ENCODE measurements around the gene HAVCR2.

HAVCR2 gene

DNA sequence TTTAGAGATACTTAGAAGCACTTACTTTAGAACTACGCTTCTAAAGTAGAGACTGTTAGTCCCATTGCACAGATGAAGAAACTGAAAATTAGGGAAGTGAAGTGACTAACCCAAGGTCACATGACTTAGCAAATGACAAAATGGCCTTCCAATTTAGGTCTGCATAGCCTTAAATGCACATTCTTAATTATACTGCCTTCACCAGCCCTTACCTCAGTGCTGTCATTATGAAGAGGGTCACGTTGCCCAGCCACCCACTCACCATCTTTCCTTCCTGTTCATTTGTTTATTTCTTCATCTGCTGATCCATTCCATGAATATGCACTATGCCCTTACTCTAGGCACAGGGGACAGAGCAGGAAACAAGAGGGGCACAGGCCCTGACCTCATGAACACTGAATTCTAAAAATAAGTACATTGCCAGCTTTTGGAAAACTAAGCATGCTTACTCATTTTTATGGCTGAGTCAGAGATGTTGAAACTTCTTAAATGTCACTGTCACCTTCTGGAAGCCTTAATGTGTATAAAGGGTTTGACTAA lies 8.6 kb downstream of the HAVCR2 start:
- no peak for TF ChIP-seq EZH2phosphoT487 (IDR thresholded peaks at IDR 0.05; ENCODE audit: borderline replicate concordance, low read length)
- TF ChIP-seq, protein P1, sequence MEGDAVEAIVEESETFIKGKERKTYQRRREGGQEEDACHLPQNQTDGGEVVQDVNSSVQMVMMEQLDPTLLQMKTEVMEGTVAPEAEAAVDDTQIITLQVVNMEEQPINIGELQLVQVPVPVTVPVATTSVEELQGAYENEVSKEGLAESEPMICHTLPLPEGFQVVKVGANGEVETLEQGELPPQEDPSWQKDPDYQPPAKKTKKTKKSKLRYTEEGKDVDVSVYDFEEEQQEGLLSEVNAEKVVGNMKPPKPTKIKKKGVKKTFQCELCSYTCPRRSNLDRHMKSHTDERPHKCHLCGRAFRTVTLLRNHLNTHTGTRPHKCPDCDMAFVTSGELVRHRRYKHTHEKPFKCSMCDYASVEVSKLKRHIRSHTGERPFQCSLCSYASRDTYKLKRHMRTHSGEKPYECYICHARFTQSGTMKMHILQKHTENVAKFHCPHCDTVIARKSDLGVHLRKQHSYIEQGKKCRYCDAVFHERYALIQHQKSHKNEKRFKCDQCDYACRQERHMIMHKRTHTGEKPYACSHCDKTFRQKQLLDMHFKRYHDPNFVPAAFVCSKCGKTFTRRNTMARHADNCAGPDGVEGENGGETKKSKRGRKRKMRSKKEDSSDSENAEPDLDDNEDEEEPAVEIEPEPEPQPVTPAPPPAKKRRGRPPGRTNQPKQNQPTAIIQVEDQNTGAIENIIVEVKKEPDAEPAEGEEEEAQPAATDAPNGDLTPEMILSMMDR (IDR thresholded peaks at IDR 0.05; ENCODE audit: low read depth, low read length, poor library complexity, severe bottlenecking), result no peak
- Histone ChIP-seq H4K20me1 (ENCODE audit: control insufficient read depth, insufficient read depth, low read depth, low read length) (no peaks in the 10 kb centered on the region), H3K4me1 (ENCODE audit: control insufficient read depth, low read length) (peaks cover 7% of the 10 kb centered on the region), H3K4me2 (ENCODE audit: low read length) (no peak overlapping the region), H3K9me3 (ENCODE audit: control insufficient read depth, insufficient read depth, low read length) (no peaks in the 10 kb centered on the region), H3K9me2 (replicated peaks; ENCODE audit: control insufficient read depth, low read length) (no peaks in the 10 kb centered on the region), H3K36me3 (ENCODE audit: control insufficient read depth, low read length) (no peaks in the 10 kb centered on the region), H3F3A (ENCODE audit: control insufficient read depth, insufficient read depth) (no peaks in the 10 kb centered on the region), H3K27ac (ENCODE audit: low read depth, low read length) (no peak overlapping the region), H3K27me3 (ENCODE audit: control insufficient read depth, low read length) (no peaks in the 10 kb centered on the region), H3K4me3 (ENCODE audit: low read length) (no peak overlapping the region), H3K79me2 (ENCODE audit: control insufficient read depth, low read length) (no peaks in the 10 kb centered on the region)

DNA sequence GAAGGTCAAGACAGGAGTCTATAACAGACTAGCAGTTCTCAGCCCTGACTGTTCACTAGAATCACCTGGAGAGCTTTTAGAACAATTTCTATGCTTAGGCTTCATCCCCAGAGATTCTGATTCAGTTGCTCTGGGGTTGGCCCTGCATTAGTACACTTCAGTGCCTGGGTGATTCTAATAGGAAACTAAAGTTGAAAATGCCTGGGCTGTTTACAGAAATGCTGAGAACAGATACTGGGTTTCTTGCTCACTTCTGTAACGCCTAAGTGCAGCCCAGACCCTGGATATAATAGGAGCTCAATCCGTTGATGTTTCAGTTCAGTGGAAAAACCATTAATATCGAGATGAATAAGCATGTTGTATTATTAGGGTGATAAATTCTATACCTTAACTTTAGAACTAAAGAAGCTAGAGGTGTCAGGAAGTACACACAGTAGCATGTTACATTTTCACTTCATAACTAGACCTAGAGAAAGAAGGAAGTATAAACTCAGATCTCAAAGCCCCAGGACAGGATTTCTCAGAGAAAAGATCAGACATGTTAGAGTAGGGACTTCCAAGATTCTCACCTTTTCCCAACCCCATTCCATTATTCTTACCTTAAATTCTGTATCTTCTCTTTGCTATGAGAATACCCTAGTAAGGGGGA lies 20.4 kb downstream of the HAVCR2 start:
- Histone ChIP-seq H3K4me3 (ENCODE audit: low read length) (no peak overlapping the region), H3F3A (ENCODE audit: control insufficient read depth, insufficient read depth) (no peaks in the 10 kb centered on the region), H3K36me3 (ENCODE audit: control insufficient read depth, low read length) (no peaks in the 10 kb centered on the region), H3K27ac (ENCODE audit: low read depth, low read length) (no peak overlapping the region), H3K9me3 (ENCODE audit: control insufficient read depth, insufficient read depth, low read length) (no peaks in the 10 kb centered on the region), H3K4me1 (ENCODE audit: control insufficient read depth, low read length) (peaks cover 7% of the 10 kb centered on the region; the same call in 1 of the 2 replicates), H3K9me2 (replicated peaks; ENCODE audit: control insufficient read depth, low read length) (no peaks in the 10 kb centered on the region), H3K79me2 (ENCODE audit: control insufficient read depth, low read length) (no peaks in the 10 kb centered on the region), H3K27me3 (ENCODE audit: control insufficient read depth, low read length) (no peaks in the 10 kb centered on the region), H4K20me1 (ENCODE audit: control insufficient read depth, insufficient read depth, low read depth, low read length) (no peaks in the 10 kb centered on the region), H3K4me2 (ENCODE audit: low read length) (no peak overlapping the region)
- TF ChIP-seq, protein P1 (IDR thresholded peaks at IDR 0.05; ENCODE audit: low read depth, low read length, poor library complexity, severe bottlenecking), result no peak
- no peak for TF ChIP-seq EZH2phosphoT487 (IDR thresholded peaks at IDR 0.05; ENCODE audit: borderline replicate concordance, low read length)

DNA sequence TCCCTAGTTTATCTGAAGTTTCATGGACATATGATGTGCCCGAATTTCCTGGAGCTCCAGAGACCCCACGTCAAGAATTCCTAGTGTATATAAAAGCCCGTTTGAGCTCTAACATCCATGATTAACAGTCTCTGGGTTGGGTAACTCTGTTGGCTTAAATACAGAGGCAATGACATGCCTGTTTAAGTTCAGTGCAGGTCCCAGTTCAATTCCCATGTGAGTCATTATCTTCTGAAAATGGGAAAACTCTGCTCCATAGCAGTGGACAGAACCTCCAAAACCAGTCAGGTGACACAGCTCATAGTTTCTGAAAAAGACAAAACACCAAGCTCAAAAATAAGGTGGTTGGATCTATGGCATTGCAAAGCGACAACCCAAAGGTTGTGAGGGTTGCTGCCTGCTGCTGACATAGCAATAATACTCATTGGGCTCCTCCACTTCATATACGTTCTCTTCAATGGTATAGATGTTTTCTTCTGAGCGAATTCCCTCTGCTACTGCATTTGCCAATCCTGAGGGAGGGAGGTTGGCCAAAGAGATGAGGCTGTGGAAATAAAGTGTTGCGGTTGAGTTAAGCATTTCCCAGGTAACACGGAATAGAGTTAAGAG lies 22.0 kb downstream of the HAVCR2 start:
- H4K20me1 ChIP-seq (ENCODE audit: control insufficient read depth, insufficient read depth, low read depth, low read length), result no peaks in the 10 kb centered on the region
- H3K27me3 ChIP-seq (ENCODE audit: control insufficient read depth, low read length), result no peaks in the 10 kb centered on the region
- H3K27ac ChIP-seq (ENCODE audit: low read depth, low read length), result no peak overlapping the region
- H3K79me2 ChIP-seq (ENCODE audit: control insufficient read depth, low read length), result no peaks in the 10 kb centered on the region
- no peaks in the 10 kb centered on the region for H3F3A ChIP-seq (ENCODE audit: control insufficient read depth, insufficient read depth)
- H3K4me1 ChIP-seq (ENCODE audit: control insufficient read depth, low read length), result peaks cover 7% of the 10 kb centered on the region; the same call in 1 of the 2 replicates
- H3K36me3 ChIP-seq (ENCODE audit: control insufficient read depth, low read length), result no peaks in the 10 kb centered on the region
- H3K9me2 ChIP-seq (replicated peaks; ENCODE audit: control insufficient read depth, low read length), result no peaks in the 10 kb centered on the region
- no peak for TF ChIP-seq EZH2phosphoT487 (IDR thresholded peaks at IDR 0.05; ENCODE audit: borderline replicate concordance, low read length)
- TF ChIP-seq, protein P1 (IDR thresholded peaks at IDR 0.05; ENCODE audit: low read depth, low read length, poor library complexity, severe bottlenecking), result no peak
- H3K4me3 ChIP-seq (ENCODE audit: low read length), result no peak overlapping the region
- H3K9me3 ChIP-seq (ENCODE audit: control insufficient read depth, insufficient read depth, low read length), result no peaks in the 10 kb centered on the region
- H3K4me2 ChIP-seq (ENCODE audit: low read length), result no peak overlapping the region

Measured in DOHH2 (cell line).